GM19438 (cell line): ENCODE data around the gene KCNQ1.

Experiments
- ATAC-seq: cut with Tn5 transposase; IDR thresholded peaks from one replicate; pipeline ENCODE4 v1.9.1; 2021; ENCODE audit warnings: low read depth; ENCODE audit not compliant: unreplicated experiment

KCNQ1 gene

GRCh38 chr11:2423157-2424025, 21.4 kb upstream of the KCNQ1 start:
- ATAC-seq = no peak

GRCh38 chr11:2424811-2425495, 19.9 kb upstream of the KCNQ1 start:
- no peak for ATAC-seq

- no peak for ATAC-seq
Measured at GRCh38 chr11:2425506-2425905, 19.3 kb upstream of the KCNQ1 start.

GRCh38 chr11:2426221-2426620, 18.6 kb upstream of the KCNQ1 start:
- no peak for ATAC-seq

- ATAC-seq = no peak
Measured at GRCh38 chr11:2426826-2427521, 17.8 kb upstream of the KCNQ1 start.

- ATAC-seq = no peak
Measured at GRCh38 chr11:2427721-2428321, 17.0 kb upstream of the KCNQ1 start.

- no peak for ATAC-seq
Measured at GRCh38 chr11:2428322-2428795, 16.4 kb upstream of the KCNQ1 start.

GRCh38 chr11:2431395-2431794, 13.4 kb upstream of the KCNQ1 start:
- no peak for ATAC-seq

GRCh38 chr11:2432171-2432621, 12.6 kb upstream of the KCNQ1 start:
- ATAC-seq = no peak

- no peak for ATAC-seq
Measured at GRCh38 chr11:2432628-2433071, 12.2 kb upstream of the KCNQ1 start.

- ATAC-seq = no peak
Measured at GRCh38 chr11:2433106-2433925, 11.5 kb upstream of the KCNQ1 start.

GRCh38 chr11:2434008-2434407, 10.8 kb upstream of the KCNQ1 start:
- no peak for ATAC-seq

- no peak for ATAC-seq
Measured at GRCh38 chr11:2434506-2435255, 10.1 kb upstream of the KCNQ1 start.

- ATAC-seq = no peak
Measured at GRCh38 chr11:2435288-2436012, 9.4 kb upstream of the KCNQ1 start.

GRCh38 chr11:2436013-2436520, 8.7 kb upstream of the KCNQ1 start:
- no peak for ATAC-seq

GRCh38 chr11:2436521-2437031, 8.2 kb upstream of the KCNQ1 start:
- ATAC-seq = no peak

GRCh38 chr11:2437516-2437915, 7.3 kb upstream of the KCNQ1 start:
- no peak for ATAC-seq

- no peak for ATAC-seq
Measured at GRCh38 chr11:2439820-2440219, 5.0 kb upstream of the KCNQ1 start.
